Renal pelvis (tissue), 4 donors: ENCODE measurements around the gene ASXL3. TPM values are rescaled to one million over a fixed set of nuclear protein-coding genes. Genes with fewer than 3 reads are reported as not detected.

Source experiments
- DNase-seq: peaks from one replicate; pipeline ENCODE4 v3.0.0-alpha.2; 2013
- polyA plus RNA-seq, 3 donors: library from polyadenylated mRNA; unstranded; fragments of 120-200 nt; gene quantifications; one replicate each; pipeline ENCODE4 v1.2.1, GENCODE V29; 2013; ENCODE audit not compliant: insufficient read length in 3 of 3

The ASXL3 gene
- polyA plus RNA-seq, 3 donors = 5.8 to 8.5 (median 7.9) TPM

GRCh38 chr18:33581856-33582255 lies 3.8 kb downstream of the ASXL3 start:
- no peak for DNase-seq

DNA sequence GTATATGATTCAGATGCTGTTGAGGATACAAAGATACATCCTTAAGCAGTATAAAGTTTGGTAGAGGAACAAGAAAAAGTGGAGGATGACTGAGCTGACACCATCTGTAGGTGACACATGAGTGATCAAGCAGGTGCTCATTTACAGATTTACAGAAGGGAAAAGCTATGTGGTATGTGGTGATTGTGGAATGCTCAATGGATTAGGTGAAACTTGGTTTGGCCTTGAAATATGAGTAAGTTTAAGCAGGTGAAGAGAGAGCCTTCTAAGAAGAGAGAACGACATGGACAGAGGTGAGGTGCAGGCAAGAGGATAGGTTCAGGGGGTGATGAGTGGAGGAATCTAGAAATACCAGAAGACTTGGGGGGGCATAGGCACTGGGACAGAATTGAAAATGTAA lies 5.9 kb downstream of the ASXL3 start:
- no peak for DNase-seq

DNA sequence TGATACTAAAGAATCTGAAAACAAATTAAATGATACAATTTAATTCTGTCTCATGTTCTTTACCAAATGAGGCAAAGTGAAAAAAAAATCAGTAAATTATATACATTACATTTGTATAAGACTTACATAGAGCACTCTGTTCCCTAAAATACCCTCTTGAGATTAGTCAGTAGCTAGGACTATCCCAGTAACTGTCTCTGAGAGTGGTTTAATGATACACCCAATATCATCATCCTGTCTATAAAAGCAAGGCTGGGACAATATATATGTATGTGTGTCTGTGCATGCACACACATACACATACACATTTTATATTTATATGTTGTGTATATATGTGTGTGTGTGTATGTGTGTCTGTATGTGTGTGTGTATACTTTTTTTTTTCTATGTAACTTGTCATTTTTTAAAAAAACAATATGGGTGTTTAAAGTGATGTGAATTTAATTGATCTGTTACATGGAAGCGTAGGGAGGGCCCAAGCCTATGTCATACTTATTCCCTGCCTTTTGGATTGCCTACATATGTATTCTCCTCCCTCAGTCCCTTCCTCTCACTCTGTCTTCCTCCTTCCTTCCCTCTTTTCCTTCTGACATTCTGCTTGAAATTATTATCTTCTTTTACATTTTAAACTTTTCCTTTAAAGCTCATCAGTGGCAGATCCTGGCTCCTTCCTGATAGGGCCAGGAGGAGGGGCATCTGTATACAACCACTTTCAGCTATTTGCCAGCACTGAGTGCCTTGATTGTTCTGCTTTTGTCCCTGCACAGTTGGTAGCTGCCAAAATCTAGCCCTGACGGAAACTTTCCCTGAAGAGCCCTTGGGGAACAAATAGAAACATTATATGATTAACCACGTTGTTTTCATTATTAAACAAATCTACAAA lies 6.8 kb downstream of the ASXL3 start:
- DNase-seq = no peak

GRCh38 chr18:33585431-33585775 lies 7.4 kb downstream of the ASXL3 start:
- no peak for DNase-seq

- no peak for DNase-seq
Measured at GRCh38 chr18:33588361-33588760, 10.3 kb downstream of the ASXL3 start.

DNA sequence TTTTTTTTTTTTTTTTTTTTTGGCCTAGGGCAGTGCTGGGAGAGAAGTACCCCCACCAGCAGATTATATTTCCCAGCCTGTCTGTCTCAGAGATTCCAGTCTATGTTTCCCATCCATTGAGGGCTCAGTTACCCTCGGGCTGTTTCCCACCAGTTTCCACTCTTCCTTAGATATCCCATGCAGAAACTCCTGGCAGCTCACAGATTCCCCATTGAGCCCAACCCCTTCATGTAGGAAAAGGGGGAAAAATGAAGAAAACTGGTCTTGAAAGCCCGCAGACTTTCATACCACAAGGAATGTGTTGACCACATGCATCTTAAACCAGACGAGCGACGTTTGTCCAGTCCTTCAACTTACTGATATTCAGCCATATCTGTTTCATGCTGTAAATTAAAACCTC lies 15.2 kb downstream of the ASXL3 start:
- DNase-seq = no peak

GRCh38 chr18:33594799-33595198 lies 16.8 kb downstream of the ASXL3 start:
- DNase-seq = no peak

DNA sequence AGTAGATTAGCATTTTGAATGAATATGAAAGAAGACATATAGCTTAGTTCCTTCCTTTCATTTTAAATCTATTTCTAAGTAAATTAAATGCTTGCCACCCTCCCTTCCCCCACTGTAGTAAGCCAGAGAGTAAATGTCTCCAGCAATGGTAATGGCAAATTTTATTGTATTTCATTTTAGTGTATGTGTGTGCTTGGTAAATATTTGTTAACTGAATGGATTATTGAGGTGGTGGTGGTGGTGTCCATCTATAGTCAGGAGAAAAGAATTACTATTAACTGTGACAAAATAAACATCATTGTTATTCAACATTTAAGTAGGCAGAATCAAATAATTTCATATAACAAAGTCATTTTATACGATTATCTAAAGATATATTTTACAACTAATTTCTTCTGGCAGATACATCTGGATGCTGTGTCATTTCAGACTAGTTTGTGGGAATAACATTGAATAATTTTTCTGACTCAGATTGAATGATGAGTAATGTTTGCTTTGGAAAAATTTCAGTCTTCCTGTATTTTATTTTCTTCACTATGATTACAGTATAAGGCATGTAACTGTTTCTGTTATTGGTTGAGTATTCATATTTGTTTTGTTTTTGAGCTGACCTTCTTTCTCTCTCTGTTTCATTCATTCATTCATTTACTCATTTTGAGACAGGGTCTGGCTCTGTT lies 18.3 kb downstream of the ASXL3 start:
- DNase-seq = no peak

DNA sequence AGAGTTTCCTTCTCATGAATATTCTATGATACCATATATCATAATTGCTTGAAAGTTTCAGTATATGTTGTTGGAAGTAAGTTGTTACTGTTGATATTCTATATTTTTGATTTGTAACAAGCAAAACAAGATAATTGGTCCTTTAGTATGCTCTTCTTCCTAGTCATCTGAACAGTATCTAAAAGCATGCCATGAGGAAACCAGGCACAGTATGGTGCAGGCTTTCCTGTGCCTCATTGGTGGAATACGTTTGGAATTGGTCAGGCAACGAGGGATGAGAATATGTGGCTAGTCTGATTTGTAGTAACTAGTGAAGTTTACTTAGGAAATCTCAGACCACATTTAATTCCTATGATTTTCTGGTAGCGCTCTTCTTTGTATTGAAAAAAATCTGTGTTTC lies 22.8 kb downstream of the ASXL3 start:
- DNase-seq = no peak

DNA sequence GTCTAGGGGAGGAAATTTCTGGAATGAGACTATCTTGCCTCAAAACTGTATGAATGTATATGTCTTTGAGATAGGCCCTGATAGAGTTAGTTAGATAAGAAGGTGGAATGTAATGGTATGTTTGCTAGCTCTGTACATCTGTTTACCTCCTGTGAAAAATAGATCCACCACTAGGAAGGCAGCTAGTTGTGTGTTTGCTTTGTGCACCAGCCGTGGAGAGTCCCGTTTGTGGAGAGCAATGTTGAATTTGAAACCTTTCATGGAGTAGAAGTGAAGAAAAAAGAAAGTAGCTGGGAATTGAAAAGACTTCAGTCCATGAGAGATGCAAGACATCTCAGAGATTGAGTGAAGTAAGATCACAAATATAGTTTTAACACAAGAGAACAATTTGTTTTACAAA lies 25.4 kb downstream of the ASXL3 start:
- no peak for DNase-seq

- DNase-seq = no peak
Measured at GRCh38 chr18:33605250-33605649, 27.2 kb downstream of the ASXL3 start.

DNA sequence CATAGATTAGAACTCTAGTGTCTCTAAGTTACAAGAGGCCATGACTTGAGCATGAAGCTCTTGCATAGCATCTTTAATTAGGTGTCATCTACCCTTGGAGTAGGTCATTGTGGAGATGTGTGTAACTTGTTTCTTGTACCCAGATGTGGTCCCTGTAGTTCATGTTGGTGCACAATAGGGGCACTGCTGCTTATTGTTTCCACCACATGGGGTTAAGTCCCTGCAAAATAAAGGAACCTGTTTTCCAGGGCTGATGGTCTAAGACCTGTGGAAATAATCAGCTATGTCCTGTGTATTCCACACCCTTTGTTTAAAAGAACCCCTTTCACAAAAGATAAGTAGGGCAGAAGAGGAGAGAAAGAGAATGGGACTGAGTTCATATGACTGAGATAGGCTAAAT lies 28.6 kb downstream of the ASXL3 start:
- DNase-seq = no peak

DNA sequence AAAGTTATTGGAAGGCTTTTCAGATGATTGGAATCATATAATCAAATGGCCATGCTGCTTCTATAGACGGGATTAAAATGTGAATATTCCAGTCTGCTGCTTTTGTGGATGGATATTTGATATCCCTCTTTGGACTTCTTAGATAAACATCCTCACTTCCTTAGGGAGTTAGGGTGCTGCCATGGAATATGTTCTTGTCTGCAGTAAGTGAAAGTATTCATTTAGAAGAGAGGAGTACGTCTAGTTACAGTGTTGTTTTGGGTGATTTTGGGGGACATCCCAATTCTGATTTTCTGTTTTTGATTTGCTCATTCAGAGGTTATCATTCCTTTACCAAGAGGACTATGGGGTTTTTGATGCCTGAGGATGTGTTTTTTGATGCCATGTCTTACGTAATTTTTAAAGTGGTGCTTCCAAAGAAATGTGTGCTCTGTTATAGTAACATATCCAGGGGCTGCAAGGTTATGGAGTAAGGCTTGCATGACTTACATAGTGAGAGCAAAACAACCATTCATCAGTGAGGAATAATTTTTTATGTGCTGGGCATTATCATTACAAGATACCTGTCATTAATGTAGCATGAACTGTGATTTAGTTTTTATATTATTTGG lies 33.6 kb downstream of the ASXL3 start:
- no peak for DNase-seq

- DNase-seq = no peak
Measured at GRCh38 chr18:33612632-33613031, 34.6 kb downstream of the ASXL3 start.

DNA sequence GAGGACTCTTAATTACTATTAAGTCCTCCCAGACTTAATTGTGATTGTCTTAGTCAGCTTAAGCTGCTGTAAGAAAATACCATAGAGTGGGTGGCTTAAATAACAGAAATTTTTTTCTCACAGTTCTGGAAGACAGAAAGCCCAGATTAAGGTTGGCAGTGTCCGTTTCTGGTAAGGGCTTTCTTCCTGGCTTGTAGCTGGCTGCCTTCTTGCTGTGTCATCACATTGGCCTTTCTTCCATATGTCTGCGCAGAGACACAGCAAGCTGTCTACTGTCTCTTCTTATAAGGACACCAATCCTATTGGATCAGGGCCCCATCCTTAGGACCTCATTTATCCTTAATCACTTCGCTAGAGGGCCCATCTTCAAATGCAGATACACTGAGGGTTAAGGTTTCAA lies 38.5 kb downstream of the ASXL3 start:
- DNase-seq = no peak

DNA sequence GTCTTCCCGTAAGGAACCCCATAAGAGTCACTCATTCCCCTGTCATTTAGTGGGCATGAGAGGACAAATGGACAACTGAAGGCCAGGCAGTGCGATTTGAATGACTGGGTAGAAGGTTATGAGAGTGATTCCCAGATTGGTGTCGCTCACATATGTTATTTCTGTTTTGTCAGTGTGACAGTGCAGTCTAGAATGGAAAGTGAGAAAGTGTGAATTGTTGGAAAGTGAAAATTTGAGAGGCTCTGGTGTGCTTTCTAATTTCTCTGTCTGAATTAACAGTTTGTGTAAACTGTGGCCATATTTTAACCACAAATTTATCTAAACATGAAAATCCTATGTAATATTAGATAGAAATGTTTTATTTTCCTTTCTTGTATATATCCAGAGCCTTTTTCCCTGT lies 49.1 kb downstream of the ASXL3 start:
- no peak for DNase-seq

- no peak for DNase-seq
Measured at GRCh38 chr18:33630476-33630875, 52.5 kb downstream of the ASXL3 start.

DNA sequence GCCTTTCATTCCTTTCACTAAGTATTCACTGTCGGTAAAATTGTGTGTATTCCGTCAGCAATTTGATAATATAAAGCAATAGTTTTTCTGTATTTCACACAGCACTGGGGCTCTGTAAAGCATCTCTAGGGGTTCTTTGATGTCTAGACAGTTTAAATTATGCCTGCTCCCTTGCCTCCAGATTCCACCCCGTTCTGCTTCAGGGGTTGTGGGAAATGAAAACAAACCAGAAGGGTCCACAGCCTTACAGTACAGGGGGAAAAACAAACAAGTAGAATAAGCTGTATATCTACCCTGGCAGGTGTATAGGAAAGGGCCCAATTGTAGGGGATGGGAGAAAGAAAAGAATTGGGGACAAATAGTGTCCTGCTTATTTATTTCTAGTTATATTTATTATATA lies 63.1 kb downstream of the ASXL3 start:
- DNase-seq = peak; percentile 16

DNA sequence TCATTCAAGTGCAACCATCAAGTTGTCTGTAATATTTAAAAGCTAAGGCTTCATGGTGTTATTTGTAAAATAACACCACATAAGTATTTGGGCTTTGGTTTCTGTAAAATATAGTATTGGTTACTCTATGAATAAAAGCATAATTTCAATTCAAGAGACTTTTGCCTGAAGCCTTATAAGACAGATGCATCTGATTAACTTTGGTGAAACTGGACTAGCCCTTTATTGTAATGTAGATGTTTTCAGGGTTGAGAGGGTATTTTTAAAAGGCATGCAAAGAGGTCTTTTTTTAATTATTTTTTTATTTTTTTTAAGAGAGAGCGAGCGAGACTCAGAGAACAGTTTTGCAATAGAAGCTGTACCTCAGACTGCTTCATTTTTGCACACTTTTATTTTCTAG lies 66.5 kb downstream of the ASXL3 start:
- no peak for DNase-seq

DNA sequence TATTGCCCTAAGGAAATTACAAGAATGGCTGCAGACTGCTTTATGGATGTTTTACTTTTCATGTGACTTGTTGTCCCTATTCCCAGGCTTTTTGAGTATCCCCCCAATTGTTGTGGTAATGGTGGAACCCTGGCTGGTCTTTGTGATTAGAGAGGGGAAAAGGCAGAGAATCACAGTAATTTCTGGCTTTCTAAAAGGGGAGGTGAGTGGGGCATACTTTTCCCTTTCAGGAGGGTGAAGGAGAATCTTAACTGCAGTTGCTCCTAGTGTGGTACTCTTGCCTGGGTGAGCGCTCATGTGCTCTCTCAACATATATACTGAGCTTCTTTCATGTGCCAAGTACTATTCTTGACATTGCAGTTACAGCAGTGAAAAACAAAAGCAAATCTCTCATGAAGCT lies 69.3 kb downstream of the ASXL3 start:
- no peak for DNase-seq

DNA sequence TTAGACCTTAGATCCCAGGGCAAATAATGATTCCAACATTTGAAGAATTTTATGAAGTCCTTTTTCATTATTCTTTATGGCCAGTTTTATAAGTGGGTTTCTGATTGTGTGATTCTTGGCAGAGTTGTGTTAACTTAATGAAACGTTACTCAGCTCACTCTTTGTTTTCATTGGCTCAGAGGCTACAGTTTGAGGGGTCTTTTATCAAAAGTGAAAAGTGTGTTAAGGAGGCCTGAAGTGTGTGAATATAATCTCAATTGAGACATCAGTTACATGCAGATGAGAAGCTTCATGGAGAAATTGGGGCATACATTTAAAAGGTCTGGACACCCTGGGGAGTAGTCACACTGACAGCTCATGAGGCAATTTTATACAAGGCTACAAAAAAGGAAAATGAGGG lies 74.6 kb downstream of the ASXL3 start:
- peak; percentile 21 for DNase-seq

- DNase-seq = no peak
Measured at GRCh38 chr18:33653231-33653630, 75.2 kb downstream of the ASXL3 start.

- no peak for DNase-seq
Measured at GRCh38 chr18:33656889-33657448, 79.0 kb downstream of the ASXL3 start.
